ENCODE data around the gene PDIA5. TPM values are rescaled to one million over a fixed set of nuclear protein-coding genes. Genes with fewer than 3 reads are reported as not detected.
A peak's percentile ranks its signal among the peaks of the same experiment; 100 is the strongest.
"Not testable (repeated sequence)": the region's sequence is repeated elsewhere in the genome, so short reads cannot be mapped to it uniquely, and the experiment has no call there.

The PDIA5 gene
- total RNA-seq, 1 donor from 2014 or later: 5.4 TPM

DNA sequence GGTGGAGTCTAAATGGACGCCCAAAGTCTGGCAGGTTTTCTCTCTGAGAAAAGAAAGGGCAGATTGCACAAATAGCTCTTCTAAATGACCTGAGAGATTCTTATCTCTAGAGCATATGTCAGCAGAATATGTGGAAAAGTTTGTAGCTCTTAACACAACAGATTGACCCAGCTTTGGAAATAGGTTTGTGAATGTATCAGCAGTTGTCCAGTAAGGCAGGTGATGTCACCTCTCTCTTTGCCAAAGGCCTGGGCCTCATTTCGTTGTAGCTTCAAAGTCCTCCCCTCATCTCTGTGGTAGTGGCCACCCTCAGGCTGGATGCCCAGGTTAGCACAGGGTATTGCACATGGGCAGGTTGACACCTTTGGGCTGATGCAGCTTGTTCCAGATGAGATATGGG lies 36.0 kb downstream of the PDIA5 start:
- intact Hi-C loops (cut with DNase I): no loop called here
- ATAC-seq (ENCODE audit: poor library complexity) (no peak), DNase-seq (no peak)

DNA sequence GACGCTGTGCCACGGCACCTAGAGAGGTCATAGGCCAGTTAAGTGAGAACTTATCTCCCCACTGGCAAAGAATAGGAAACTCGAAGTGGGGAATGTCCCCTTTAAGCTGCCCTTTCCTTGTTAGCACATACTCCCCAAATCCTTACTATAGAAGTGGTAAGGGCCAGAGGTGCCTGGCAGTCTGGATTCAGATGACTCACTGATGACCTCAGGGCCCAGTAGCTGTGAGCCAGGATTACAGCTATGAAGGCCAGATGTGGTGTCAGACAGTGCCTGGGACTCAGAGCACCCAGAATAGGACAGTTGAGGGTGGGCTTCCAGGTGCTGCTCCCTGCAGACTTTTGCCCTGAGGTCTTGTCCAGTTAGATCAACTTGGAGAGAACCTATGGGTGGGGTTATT lies 37.7 kb downstream of the PDIA5 start:
- no peak for DNase-seq
- no peak for ATAC-seq (ENCODE audit: poor library complexity)
- intact Hi-C loops (cut with DNase I): no loop called here

DNA sequence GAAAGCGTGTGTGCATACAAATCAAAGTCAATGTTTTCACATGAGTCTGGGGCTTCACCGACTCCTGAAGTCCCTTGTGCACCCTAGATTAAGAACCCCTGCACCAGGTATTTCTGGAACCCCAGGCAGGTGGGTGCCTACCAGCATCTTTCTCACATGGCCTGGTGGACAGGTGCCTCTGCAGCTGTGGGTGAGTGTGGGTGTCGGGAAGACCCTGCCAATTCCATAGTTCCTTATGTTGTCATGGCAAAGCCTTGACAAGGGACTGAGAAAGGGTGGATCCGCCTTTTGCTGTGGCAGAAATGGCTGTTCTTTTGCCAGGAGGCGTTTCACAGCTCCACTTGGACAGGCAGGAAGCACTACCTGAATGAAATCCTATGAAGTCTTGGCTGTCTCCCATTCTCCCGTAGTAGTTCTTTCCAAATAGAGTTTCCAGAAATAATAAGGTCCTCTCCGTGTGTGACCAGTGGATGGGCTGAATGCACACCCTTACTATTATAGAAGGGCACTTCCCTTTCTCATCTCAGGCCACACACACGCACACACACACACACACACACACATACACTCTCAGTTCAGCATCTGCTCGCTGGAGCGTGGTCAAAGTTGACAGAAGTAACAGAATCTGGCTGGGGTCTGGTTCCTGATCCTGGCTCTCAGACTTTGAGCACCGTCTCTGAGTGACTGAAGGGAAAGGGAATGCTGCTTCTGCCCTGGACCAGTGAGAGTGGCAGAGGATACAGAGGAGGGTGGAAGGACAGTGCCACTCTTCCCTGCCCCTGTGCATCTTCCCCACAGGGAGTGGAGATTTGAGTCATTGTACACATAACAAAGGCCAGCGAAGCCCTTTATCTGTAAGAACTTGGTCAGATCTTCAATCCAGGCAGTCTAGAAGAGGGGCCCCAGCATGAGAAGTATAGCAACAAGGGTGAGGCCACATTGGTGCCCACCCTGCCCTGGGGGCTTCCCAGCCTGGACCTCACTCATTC lies 38.7 kb downstream of the PDIA5 start:
- intact Hi-C loops (cut with DNase I): no loop called here
- DNase-seq (no peak), ATAC-seq (ENCODE audit: poor library complexity) (no peak)

DNA sequence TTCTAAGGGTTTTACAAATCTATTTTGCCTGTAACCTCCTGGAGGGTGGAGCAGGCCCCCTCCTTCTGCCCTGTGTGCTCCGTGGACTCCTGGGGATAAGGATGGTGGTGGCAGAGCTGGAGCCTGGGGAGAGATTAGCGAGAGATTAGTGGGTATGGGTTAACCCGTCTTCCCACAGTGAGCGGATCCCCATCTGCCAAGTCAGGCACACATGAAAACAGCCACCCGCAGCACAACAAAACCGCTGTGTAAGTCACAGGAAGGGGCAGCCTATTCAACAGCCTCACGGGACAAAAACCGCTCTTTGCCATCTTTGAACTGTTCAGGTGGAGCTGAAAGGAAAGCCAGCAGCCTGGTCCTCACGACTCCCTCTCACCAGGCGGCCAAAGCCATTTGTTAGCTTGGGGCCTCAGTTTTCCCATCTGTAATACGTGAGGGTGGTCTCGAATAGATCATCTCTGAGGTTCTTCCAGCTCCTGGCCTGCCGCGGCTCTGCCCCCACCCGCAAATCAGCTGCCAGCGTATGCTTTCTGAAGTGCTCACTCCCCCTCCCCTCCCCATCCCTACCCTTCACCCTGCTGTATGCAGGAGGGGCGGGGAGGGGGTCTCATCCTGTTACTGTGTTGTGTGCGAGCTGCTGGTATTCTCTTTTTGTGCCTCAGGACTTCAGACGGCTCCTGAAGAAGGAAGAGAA lies 43.6 kb downstream of the PDIA5 start:
- ATAC-seq (ENCODE audit: poor library complexity) (no peak), DNase-seq (no peak)
- intact Hi-C loops (cut with DNase I): no loop called here

DNA sequence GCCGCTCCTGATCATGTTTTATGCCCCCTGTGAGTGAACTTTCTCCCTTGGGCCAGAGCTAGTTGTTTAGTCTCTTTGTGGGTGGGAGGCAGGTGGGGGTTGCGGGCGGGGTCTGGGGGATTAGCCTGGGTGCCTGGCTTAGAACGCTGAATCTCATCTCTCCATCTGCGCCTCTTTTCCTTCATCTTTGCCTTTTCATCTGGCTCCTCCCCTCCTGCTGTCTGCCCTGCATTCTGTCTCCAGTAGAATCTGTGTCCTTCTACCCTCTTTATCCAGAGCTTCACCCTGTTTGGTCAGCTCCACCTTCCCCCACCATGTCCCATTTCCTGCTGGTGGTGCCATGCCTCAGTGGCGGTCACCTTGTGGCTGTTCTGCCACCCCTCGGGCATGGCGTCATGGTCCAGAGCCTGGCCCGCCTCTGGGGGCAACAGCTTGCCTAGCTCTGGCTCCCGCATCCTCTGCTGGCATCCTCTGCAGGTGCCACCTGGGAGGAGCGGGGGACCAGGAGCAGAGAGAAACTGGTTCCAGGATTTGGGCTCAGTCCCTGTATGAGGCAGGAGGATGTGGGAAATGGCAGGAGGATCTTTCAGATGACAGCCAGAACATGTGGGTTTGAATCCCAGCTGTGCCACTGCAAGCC lies 44.3 kb downstream of the PDIA5 start:
- intact Hi-C loops (cut with DNase I): no loop called here
- no peak for DNase-seq
- no peak for ATAC-seq (ENCODE audit: poor library complexity)

DNA sequence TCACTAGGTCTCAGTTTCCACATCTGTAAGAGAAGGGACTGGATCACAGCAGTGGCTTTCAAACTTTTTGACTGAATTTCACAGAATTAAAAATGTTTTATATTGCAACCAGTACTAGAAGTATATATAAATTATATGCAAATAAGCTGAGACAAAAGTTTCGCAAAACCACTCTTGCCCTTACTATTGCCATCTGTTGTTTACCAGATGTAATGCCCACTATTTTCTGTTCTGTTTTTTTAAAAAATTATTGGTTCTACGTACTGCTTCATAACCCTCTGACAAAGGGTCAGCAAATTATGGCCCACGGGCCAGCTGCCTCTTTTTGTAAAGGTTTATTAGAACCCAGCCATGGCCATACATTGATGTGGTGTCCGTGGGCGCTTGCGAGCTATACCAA lies 44.8 kb downstream of the PDIA5 start:
- intact Hi-C loops (cut with DNase I): no loop called here

DNA sequence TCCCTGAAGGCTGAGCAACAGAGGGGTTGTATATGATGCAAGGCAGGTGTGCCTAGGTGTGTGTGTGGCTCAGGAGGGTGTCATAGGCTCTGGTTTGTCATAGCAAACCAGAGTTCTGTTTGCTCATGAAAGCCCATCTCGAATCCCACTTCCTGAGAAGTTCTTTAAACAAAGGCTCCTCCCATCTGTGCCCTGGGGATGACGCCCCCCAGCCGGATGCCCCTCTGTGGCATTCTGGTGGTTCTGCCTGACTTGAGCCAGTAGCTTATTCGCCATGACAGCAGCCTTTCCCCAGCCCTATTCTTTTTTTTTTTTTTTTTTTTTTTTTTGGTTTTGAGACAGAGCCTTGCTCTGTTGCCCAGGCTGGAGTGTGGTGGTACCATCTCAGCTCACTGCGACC lies 45.4 kb downstream of the PDIA5 start:
- no peak for ATAC-seq (ENCODE audit: poor library complexity)
- no peak for DNase-seq
- intact Hi-C loops (cut with DNase I): no loop called here

More for the DNA sequence above, 44.8 kb downstream of the PDIA5 start:
- ATAC-seq (ENCODE audit: poor library complexity): no peak
- DNase-seq: no peak

DNA sequence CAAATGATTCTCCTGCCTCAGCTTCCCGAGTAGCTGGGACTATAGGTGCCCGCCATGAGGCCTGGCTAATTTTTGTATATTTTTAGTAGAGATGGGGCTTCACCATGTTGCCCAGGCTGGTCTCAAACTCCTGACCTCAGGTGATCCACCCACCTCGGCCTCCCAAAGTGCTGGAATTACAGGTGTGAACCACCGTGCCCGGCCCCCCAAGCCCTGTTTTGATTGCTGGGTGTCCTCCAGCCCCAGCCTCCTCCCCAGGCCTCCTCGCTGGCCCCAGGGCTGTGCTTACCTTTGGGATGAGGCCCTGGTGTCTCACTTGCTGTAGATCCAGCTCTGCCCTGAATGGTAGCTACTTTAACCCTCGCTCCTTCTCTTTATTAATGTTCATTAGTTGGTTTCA lies 45.8 kb downstream of the PDIA5 start:
- DNase-seq; ATAC-seq (ENCODE audit: poor library complexity); intact Hi-C loops (cut with DNase I): not testable (repeated sequence)

DNA sequence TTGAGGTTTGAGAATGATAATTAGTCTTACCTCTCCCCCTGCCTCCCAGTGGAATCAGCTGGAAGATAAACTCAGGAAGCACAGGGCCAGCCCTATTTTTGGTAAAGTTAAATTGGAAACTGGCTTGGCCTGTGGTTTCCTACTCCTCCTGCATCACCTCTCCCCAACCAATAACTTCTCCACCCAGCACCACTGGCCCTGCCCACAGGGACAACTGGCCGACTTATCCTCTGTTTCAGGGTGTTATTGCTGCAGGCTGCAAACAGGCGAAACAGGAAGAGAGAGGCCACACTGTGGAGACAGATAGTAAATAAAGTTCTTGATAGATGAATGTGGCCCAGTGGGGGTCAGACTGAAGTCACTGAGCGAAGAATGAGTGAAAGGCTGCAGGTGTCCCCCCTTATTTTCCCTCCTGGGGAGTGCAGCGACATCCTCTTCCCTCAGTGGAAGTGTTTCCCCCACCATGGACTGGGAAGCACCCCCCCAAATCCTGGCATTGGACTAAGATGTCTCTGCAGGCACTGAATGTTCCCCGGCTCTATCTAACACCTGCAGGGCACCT lies 47.1 kb downstream of the PDIA5 start:
- intact Hi-C loops (cut with DNase I): no loop called here
- peak; percentile 48 for ATAC-seq (ENCODE audit: poor library complexity)
- no peak for DNase-seq

DNA sequence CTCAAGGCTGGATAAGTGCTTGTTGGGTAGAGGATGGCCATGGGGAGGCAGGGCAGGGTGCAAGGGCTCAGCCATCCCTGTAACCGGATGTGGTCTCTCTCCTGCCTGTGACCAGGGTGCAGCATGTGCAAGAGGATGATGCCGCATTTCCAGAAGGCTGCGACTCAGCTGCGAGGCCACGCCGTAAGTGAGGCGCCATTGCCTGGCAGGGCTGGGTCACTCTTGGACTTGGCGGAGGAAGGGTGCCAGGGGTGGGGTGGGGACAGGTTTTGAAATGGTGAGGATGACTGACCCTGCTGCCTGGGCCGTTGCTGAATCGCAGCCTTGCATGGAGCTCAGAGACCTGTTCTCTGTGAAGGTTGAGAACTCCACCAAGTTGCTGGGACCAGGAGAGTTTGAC lies 49.3 kb downstream of the PDIA5 start:
- ATAC-seq (ENCODE audit: poor library complexity) (no peak), DNase-seq (no peak)
- intact Hi-C loops (cut with DNase I): no loop called here

DNA sequence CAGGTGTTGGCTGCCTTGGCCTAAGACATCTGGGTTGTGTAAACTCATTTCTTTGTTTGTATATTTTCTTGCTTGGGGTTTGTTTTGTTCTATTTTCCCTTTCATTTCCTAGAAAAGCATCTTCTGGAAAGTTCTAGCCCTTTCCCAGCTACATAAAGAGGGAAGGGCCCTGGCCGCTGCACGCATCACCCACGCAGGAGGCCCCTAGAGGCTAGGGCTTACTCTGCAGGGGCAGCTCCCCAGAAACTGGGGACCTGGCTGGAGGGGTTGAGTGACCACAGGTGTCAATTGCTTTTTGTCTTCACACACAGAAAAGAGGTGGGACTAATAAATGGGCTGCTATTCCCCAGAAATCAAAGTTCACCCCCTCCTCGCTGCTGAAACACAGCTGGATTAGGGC lies 52.6 kb downstream of the PDIA5 start:
- intact Hi-C loops (cut with DNase I): no loop called here
- ATAC-seq (ENCODE audit: poor library complexity): peak; percentile 13

DNA sequence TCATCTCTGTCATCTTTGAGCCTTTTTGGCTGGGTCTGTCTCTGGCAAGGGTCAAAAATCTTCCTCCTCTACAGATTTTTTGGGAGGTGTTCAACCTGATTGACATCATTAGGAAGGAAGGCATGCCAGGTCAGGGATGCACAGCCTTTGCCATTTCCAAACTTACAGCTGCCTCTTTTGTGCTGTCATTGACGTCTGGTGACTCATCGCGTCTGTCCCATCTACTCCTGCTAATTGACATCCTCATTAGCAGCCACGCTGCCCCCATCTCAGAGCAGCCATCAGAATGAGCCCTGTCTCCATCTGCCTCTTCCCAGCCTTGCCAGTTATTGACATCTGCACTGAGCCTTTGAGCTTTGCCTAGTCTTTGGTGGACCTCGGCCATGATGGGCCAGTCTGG lies 53.0 kb downstream of the PDIA5 start:
- intact Hi-C loops (cut with DNase I): no loop called here
- DNase-seq: no peak
- ATAC-seq (ENCODE audit: poor library complexity): peak; percentile 40

More for the DNA sequence above, 52.6 kb downstream of the PDIA5 start:
- no peak for DNase-seq

DNA sequence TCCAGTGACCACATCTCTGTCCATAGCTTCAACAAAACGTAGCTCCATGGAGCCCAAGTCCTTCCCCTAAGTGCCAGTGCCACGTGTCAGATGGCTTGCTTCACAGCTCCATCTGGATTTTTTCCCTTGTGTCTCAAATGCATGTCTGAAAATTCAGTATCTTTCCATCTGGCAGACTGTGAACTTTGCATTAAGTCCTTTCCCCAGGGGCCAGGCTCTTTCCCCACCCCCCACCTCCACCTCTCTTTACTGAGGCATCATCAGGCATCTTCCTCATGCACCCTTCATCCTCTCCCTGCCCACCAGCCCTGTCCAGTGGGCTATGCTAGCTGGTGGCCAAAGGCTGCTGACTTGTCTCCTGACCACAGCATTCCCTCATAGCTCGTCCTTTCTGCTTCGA lies 53.7 kb downstream of the PDIA5 start:
- DNase-seq (no peak), ATAC-seq (ENCODE audit: poor library complexity) (no peak)
- intact Hi-C loops (cut with DNase I): no loop called here

DNA sequence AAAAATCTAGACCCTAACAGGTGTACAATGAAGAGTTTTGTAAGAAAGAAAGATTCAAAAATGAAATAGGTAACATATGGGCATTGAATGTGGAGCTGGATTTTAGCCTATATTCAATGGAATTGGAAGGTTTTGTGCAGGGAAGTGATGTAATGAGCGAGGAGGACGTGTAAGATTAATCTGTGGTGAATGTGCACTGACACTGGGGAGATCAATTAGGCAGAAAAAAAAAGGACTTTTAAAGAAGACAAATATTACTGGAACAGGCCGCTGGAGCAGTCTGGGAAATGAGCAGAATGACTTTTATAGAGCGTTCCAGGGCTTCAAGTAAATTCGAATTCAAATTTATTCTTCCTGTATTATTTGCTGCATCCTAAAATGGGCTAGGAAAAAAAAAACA lies 55.2 kb downstream of the PDIA5 start:
- ATAC-seq (ENCODE audit: poor library complexity): no peak
- intact Hi-C loops (cut with DNase I): no loop called here
- no peak for DNase-seq

DNA sequence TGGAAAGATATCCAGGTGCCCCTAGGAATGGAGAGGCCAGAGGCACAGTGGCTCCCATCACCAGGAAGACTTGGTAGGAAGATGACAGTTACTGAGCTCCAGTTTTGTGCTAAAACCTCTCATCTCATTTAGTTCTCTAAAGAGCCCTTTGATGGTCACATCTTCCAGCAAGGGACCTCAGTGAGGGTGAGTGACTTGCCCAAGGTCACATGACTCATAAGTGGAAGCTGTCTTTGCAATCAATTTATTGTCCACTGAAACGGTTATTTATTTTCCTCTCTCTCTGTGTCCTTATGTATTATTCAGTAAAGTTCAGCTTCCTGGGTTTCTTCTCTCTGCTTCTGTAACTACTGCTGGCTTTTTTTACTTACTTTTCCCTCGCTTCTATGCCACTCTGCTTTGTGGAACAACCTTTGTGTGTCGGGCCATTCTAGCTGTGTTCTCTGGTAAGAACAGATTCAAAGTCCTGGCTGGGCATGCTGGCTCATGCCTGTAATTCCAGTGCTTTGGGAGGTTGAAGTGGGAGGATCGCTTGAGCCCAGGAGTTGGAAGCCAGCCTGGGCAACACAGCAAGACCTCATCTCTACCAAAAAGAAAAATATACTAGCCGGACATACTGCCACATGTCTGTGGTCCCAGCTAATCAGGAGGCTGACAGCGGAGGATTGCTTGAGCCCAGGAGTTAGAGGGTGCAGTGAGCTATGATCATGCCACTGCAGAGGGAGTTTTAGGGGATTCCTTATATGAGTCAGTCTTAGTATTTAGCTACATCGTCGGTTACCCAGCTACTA lies 55.9 kb downstream of the PDIA5 start:
- intact Hi-C loops (cut with DNase I): no loop called here
- no peak for ATAC-seq (ENCODE audit: poor library complexity)

DNA sequence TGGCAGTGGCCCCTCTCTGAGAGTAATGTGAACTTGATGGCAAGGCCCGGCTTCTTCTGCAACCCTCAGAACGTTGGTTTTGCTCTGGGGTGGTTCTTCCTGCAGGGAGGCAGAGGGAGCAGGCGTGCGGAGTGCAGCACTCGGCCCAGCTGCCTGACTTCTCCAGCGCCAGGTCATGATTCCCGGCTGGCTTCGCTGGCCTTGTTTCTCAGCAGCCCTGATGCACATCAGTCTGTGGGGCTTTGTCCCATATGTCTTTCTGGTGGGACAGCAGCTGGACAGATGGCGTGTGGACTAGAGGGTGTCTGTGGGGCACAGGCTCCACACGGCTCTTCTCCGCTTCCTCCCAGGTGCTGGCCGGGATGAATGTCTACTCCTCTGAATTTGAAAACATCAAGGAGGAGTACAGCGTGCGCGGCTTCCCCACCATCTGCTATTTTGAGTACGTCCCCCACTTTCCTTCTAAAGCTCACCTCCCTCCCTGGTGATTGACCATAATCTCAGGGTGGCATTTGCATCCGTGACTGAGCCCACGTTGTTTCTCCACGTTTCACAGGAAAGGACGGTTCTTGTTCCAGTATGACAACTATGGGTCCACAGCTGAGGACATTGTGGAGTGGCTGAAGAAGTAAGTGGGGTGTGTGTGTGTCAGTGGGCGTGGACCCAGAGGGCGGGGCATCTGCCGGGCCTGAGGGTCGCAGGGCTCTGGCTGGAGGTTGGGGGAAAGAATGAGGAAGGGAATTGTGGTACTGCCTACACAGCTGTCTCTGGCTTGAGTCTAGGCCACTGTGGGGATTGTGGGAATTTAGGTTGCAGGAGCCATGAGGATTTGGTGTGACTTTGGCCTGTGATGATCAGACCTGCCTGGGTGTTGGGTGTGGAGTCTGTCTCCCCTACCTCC lies 57.1 kb downstream of the PDIA5 start:
- DNase-seq (no peak), ATAC-seq (ENCODE audit: poor library complexity) (no peak)
- intact Hi-C loops (cut with DNase I): no loop called here

More for the DNA sequence above, 55.9 kb downstream of the PDIA5 start:
- no peak for DNase-seq

DNA sequence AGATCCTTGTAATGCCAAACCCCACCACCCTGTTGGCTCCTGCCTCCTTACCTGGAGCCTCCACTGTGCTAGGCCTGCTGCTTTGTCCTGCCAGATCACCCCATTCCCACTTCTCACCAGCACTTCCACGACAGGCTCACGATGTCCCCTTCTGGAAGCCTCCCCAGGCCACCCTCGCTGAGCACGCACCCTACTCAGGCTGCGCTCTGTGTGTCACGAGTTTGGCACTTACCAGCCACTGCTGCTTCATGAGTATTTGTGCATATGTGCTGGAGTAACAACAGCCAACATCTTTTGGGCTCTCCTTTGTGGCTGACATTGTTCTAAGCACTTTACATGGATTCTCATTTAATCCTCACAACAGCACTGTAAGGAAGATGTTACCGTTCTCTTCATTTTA lies 58.1 kb downstream of the PDIA5 start:
- ATAC-seq (ENCODE audit: poor library complexity) (no peak), DNase-seq (no peak)
- intact Hi-C loops (cut with DNase I): no loop called here

DNA sequence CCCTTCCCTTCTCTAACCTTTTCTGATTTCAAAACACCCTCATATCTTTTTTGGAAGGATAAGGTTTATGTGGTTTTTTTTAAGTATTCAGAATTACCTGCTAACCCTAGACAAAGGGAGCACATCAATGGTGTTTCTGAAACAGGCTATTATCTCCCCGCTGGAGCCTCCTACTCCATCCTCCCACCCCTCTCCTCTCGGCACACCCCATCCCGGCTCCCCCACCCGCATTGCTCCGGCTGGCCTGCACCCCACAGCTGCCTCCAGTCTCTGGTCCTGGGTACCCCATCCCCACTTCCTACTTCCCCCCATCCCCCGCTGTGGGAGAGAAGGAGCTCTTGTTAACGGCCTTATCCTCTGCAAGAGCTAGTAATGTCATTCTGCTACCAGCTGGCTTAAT lies 59.2 kb downstream of the PDIA5 start:
- intact Hi-C loops (cut with DNase I): no loop called here

More for the DNA sequence above, 59.2 kb downstream of the PDIA5 start:
- no peak for DNase-seq
- no peak for ATAC-seq (ENCODE audit: poor library complexity)
